Measurements from ENCODE around the gene HSPE1.
"Not testable (repeated sequence)": the region's sequence is repeated elsewhere in the genome, so short reads cannot be mapped to it uniquely, and the experiment has no call there.

HSPE1 gene

DNA sequence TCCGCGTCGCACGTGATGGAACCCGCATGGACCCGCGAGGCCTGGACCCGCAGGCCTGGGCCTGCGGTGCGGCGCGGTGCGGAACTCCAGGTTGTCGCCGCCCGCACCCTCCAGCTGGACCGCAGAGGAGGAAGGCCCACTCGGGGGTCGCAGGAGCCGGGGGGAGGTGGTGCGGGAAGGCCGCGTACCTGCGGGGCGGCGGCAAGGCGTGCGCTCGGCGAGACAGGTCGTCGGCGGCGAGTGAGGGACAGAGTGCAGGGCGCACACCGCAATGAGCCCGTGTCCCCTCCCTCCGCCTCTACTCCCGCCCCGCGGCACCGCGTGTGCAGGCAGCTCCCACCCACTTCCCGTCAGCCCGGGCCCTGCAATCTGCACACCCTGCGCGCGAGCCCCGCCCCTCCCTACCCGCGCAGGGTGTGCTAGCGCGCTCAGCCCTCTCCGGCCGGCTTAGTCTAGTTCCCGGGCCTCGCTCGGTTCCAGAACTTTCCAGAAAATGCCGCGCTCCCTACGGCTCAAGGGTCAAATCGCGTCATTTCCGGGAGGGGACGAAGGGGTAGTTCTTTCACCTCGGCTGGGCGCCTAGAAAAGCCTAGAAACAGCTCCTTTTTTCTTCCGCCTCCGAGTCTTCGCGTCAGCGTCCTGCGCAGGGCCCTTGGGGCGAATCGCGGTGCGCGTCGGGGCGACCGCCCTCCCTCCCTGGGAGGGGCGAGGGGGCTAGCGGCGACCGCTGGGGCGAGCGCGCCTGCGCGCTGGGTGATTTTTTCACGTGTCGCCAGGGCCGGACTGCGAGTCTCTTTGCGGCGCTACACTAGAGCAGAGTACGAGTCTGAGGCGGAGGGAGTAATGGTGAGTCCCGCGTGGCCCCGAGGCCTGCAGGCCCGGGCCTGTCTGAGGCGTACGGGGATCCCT, at the start of gene HSPE1, which contains the start of gene HSPD1:
Gene HSPE1 (plus strand): TSS at position 786 of the 909 bp plus-strand sequence. CDS start 58 bp downstream, at position 844.
Gene HSPD1 (minus strand): TSS at position 247 of the 909 bp plus-strand sequence. CDS start 992 bp downstream, outside the sequence.
- Histone ChIP-seq H3K9me3 (ENCODE audit: control insufficient read depth, low read length) (no peaks in the 10 kb centered on the region), H3K4me1 (ENCODE audit: control insufficient read depth, insufficient read depth, low read length) (peaks cover 42% of the 10 kb centered on the region), H3K4me3 (ENCODE audit: low read length) (peak within 1 kb of the TSS; percentile 100), H3K9ac (ENCODE audit: low read length) (peak within 1 kb of the TSS; percentile 99), H3K36me3 (ENCODE audit: control insufficient read depth, insufficient read depth, low read length, severe bottlenecking) (peaks cover 59% of the 10 kb centered on the region), H3K27me3 (replicated peaks; ENCODE audit: control insufficient read depth, insufficient read depth, low read length) (no peaks in the 10 kb centered on the region)
- DNase-seq (ENCODE audit: low read depth), result peak; percentile 100

DNA sequence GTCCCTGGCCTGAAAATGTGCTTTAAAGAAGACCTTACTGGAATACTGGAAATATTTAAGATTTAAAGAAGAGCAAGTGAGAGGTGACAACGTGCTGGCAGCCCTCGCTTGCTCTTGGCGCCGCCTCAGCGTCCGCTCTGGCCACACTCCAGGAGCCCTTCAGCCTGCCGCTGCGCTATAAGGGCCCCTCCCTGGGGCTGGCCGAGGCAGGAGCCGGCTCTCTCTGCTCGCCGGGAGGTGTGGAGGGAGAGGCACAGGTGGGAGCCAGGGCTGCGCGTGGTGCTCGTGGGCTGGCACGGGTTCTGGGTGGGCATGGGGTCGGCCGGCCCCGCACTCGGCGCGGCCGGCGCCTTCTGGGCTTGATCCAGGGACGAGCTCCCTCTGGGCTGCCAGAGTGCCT, 49.7 kb upstream of the HSPE1 start:
- no peak overlapping the region for H3K9ac ChIP-seq (ENCODE audit: low read length)
- no peaks in the 10 kb centered on the region for H3K36me3 ChIP-seq (ENCODE audit: control insufficient read depth, insufficient read depth, low read length, severe bottlenecking)
- DNase-seq (ENCODE audit: low read depth), result no peak
- H3K27me3 ChIP-seq (replicated peaks; ENCODE audit: control insufficient read depth, insufficient read depth, low read length), result no peaks in the 10 kb centered on the region
- H3K4me1 ChIP-seq (ENCODE audit: control insufficient read depth, insufficient read depth, low read length), result peaks cover 20% of the 10 kb centered on the region
- H3K9me3 ChIP-seq (ENCODE audit: control insufficient read depth, low read length), result no peaks in the 10 kb centered on the region
- H3K4me3 ChIP-seq (ENCODE audit: low read length), result no peak overlapping the region

DNA sequence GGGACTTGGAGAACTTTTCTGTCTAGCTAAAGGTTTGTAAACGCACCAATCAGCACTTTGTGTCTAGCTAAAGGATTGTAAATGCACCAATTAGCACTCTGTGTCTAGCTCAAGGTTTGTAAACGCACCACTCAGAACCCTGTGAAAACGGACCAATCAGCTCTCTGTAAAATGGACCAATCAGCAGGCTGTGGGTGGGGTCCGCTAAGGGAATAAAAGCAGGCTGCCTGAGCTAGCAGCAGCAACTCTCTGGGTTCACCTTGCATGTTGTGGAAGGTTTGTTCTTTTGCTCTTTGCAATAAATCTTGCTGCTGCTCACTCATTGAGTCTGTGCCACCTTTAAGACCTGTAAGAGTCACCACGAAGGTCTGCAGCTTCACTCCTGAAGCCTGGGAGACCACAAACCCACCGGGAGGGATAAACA, 49.2 kb upstream of the HSPE1 start:
- H3K9ac ChIP-seq (ENCODE audit: low read length); H3K4me3 ChIP-seq (ENCODE audit: low read length); DNase-seq (ENCODE audit: low read depth); H3K27me3 ChIP-seq (replicated peaks; ENCODE audit: control insufficient read depth, insufficient read depth, low read length); H3K36me3 ChIP-seq (ENCODE audit: control insufficient read depth, insufficient read depth, low read length, severe bottlenecking); H3K9me3 ChIP-seq (ENCODE audit: control insufficient read depth, low read length): not testable (repeated sequence)
- H3K4me1 ChIP-seq (ENCODE audit: control insufficient read depth, insufficient read depth, low read length), result peaks cover 18% of the 10 kb centered on the region

DNA sequence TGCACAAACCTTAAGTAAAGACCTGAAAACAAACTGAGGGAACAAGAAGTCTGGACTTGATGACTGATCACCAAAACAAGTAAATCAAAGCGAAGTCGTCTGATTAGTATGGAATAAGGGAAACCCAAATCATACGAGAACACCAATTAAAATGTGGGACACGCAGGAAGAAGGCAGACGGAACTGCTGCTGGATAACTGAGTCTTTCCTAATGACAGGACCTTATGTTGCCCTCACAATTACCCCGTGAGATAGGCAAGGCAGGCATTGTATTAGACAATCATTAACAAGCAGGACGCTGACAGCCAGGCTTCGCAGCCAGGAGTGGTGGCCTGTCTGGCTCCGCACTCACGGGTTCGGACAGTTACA, 47.4 kb upstream of the HSPE1 start:
- DNase-seq (ENCODE audit: low read depth), result no peak
- peaks cover 25% of the 10 kb centered on the region for H3K4me1 ChIP-seq (ENCODE audit: control insufficient read depth, insufficient read depth, low read length)
- H3K27me3 ChIP-seq (replicated peaks; ENCODE audit: control insufficient read depth, insufficient read depth, low read length), result no peaks in the 10 kb centered on the region
- no peaks in the 10 kb centered on the region for H3K9me3 ChIP-seq (ENCODE audit: control insufficient read depth, low read length)
- H3K9ac ChIP-seq (ENCODE audit: low read length), result peak overlapping the region; percentile 98
- H3K4me3 ChIP-seq (ENCODE audit: low read length), result peak overlapping the region; percentile 96
- no peaks in the 10 kb centered on the region for H3K36me3 ChIP-seq (ENCODE audit: control insufficient read depth, insufficient read depth, low read length, severe bottlenecking)

DNA sequence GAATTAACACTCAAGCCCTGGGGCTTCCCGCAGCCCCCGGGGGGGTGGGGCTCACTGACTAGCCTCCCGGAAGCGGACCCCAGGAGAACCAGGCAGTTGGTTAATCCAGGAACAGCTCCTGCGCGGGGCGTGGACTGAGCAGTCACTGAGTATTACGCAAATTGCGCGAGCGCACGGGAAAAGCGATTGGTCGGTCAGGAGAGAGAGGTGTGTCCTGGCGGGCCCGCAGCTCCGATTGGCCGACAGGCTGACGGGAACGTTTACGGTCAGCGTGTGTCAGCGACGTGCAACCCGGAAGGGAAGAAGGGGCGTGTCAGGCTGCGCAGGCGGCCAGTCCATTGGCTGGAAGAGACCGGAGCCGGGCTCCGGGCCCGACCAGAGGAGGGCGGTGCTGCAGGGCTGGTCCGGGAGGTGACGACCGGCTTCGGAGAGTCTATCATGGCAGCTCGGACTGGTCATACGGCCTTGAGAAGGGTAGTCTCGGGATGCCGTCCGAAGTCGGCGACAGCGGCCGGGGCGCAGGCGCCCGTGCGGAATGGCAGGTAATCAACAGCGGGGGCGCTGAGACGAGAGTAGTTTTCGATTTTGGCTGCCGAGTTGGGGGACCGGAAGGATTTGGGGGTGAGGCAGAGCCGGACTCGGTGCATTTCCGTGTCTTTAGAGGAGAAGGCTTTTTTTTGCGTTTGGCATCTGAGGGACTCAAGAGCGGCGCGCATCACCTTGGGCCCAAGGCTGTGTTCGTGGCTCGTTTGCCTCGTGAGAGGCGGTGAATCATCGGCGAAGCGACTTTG, 46.9 kb upstream of the HSPE1 start, which contains the start of gene COQ10B:
Gene COQ10B (plus strand): TSS at position 430 of the 791 bp plus-strand sequence. CDS start 9 bp downstream, at position 439.
- peak; percentile 100 for DNase-seq (ENCODE audit: low read depth)
- Histone ChIP-seq H3K4me3 (ENCODE audit: low read length) (peak within 1 kb of the TSS; percentile 96), H3K27me3 (replicated peaks; ENCODE audit: control insufficient read depth, insufficient read depth, low read length) (no peaks in the 10 kb centered on the region), H3K36me3 (ENCODE audit: control insufficient read depth, insufficient read depth, low read length, severe bottlenecking) (no peaks in the 10 kb centered on the region), H3K9ac (ENCODE audit: low read length) (peak within 1 kb of the TSS; percentile 98), H3K9me3 (ENCODE audit: control insufficient read depth, low read length) (no peaks in the 10 kb centered on the region), H3K4me1 (ENCODE audit: control insufficient read depth, insufficient read depth, low read length) (peaks cover 30% of the 10 kb centered on the region)

DNA sequence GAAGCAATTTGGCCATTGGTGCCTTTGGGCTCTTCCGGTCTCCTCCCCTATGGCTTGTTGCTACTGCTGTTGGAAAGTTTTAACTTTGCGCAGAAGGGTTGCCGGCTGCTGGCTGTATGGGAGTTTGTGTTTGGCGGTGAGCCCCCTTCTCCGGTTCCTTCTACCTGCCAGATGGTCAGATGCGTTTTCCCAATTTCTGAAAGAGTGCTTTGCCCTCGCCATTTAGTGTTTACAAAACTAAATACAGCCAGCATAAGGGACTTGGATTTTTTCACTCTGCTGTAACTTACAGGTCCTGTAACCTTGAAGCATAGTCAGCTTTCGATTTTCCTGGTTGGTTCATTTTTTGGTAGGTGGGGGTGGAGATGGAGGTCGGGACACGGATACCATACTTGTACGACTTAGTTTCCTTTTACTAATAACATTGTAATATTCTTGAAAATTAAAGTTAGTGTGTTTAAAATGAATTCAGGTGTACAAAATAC, 46.2 kb upstream of the HSPE1 start:
- peak overlapping the region; percentile 98 for H3K9ac ChIP-seq (ENCODE audit: low read length)
- peaks cover under 1% of the 10 kb centered on the region for H3K36me3 ChIP-seq (ENCODE audit: control insufficient read depth, insufficient read depth, low read length, severe bottlenecking)
- peaks cover 34% of the 10 kb centered on the region for H3K4me1 ChIP-seq (ENCODE audit: control insufficient read depth, insufficient read depth, low read length)
- no peaks in the 10 kb centered on the region for H3K9me3 ChIP-seq (ENCODE audit: control insufficient read depth, low read length)
- DNase-seq (ENCODE audit: low read depth), result no peak
- H3K27me3 ChIP-seq (replicated peaks; ENCODE audit: control insufficient read depth, insufficient read depth, low read length), result no peaks in the 10 kb centered on the region
- peak overlapping the region; percentile 96 for H3K4me3 ChIP-seq (ENCODE audit: low read length)

DNA sequence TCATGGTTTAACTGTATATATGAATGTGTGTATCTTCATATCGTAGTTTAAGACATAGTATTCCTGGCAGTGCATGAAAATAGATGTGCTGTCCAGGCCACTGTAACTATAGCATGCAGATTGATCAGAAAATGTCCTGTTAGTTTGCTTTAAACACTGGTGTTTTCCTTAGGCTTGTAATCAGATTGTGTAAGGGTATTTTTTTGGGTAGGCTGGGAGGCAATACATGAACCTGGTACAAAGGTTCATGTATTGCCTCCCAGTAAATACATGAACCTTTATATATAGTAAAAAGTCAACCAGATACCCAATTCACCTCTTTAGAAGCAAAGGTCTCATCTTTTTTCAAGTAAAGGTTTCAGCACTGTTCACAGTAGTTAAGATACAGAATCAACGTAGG, 45.3 kb upstream of the HSPE1 start:
- peak overlapping the region; percentile 96 for H3K4me3 ChIP-seq (ENCODE audit: low read length)
- no peak for DNase-seq (ENCODE audit: low read depth)
- peaks cover 9% of the 10 kb centered on the region for H3K36me3 ChIP-seq (ENCODE audit: control insufficient read depth, insufficient read depth, low read length, severe bottlenecking)

DNA sequence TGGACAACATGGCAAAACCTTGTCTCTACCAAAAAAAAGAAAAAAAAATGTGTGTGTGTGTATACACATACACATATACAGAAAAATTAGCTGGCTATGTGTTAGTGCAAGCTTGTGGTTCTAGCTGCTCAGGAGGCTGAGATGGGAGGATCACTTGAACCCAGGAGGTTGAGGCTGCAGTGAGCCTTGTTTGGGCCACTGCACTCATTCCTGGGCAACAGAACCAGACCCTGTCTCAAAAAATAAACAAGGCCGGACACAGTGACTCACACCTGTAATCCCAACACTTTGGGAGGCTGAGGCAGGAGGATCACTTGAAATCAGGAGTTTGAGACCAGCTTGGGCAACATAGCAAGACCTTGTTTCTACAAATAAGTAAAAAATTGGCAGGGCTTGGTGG, 44.8 kb upstream of the HSPE1 start:
- no peak for DNase-seq (ENCODE audit: low read depth)

More for the DNA sequence above, 45.3 kb upstream of the HSPE1 start:
- H3K27me3 ChIP-seq (replicated peaks; ENCODE audit: control insufficient read depth, insufficient read depth, low read length), result no peaks in the 10 kb centered on the region
- H3K4me1 ChIP-seq (ENCODE audit: control insufficient read depth, insufficient read depth, low read length), result peaks cover 43% of the 10 kb centered on the region
- no peaks in the 10 kb centered on the region for H3K9me3 ChIP-seq (ENCODE audit: control insufficient read depth, low read length)
- peak overlapping the region; percentile 98 for H3K9ac ChIP-seq (ENCODE audit: low read length)

DNA sequence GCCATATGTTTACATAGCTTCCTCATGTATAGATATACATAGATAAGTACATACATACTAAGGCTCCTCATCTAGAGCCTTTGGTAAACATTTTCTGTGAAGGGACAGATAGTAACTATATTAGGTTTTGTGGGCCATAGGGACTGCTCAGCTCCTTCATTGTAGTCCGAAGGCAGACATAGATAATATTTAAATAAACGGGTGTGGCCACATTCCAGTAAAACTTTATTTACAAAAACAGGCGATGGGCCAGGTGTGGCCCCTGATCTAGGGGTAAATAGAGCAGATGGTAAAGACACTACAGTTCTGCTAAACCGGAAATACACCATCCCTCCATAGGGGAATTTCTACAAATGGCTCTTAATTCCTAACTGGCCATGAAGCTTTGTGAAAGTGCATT, 39.5 kb upstream of the HSPE1 start:
- DNase-seq (ENCODE audit: low read depth), result no peak
- Histone ChIP-seq H3K9me3 (ENCODE audit: control insufficient read depth, low read length) (no peaks in the 10 kb centered on the region), H3K4me1 (ENCODE audit: control insufficient read depth, insufficient read depth, low read length) (peaks cover 42% of the 10 kb centered on the region), H3K36me3 (ENCODE audit: control insufficient read depth, insufficient read depth, low read length, severe bottlenecking) (peaks cover 53% of the 10 kb centered on the region), H3K9ac (ENCODE audit: low read length) (no peak overlapping the region), H3K27me3 (replicated peaks; ENCODE audit: control insufficient read depth, insufficient read depth, low read length) (no peaks in the 10 kb centered on the region), H3K4me3 (ENCODE audit: low read length) (peak overlapping the region; percentile 31)

More for the DNA sequence above, 44.8 kb upstream of the HSPE1 start:
- H3K36me3 ChIP-seq (ENCODE audit: control insufficient read depth, insufficient read depth, low read length, severe bottlenecking), result peaks cover 14% of the 10 kb centered on the region
- H3K27me3 ChIP-seq (replicated peaks; ENCODE audit: control insufficient read depth, insufficient read depth, low read length), result no peaks in the 10 kb centered on the region
- H3K9ac ChIP-seq (ENCODE audit: low read length), result no peak overlapping the region
- no peaks in the 10 kb centered on the region for H3K9me3 ChIP-seq (ENCODE audit: control insufficient read depth, low read length)
- peaks cover 47% of the 10 kb centered on the region for H3K4me1 ChIP-seq (ENCODE audit: control insufficient read depth, insufficient read depth, low read length)
- peak overlapping the region; percentile 96 for H3K4me3 ChIP-seq (ENCODE audit: low read length)

DNA sequence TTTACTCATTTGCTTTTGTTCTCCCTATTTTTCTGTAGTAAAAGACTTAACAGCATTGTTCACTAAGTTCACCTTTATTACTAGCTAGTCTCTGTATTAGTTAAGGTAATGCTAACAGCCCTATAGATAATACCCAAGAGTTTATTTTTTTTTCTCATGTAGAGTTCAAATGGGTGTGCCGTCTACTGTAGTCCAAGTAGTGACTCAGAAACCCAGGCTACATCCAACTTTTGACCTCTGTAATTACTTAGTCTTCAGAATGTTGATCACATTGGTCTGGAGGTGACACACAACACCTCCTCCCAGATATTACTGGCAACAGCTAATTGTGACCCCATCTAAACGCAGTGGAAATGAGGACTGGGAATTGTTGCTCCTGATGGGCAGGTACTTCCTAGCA, 39.1 kb upstream of the HSPE1 start:
- DNase-seq (ENCODE audit: low read depth), result no peak
- Histone ChIP-seq H3K4me3 (ENCODE audit: low read length) (peak overlapping the region; percentile 31), H3K36me3 (ENCODE audit: control insufficient read depth, insufficient read depth, low read length, severe bottlenecking) (peaks cover 57% of the 10 kb centered on the region)

DNA sequence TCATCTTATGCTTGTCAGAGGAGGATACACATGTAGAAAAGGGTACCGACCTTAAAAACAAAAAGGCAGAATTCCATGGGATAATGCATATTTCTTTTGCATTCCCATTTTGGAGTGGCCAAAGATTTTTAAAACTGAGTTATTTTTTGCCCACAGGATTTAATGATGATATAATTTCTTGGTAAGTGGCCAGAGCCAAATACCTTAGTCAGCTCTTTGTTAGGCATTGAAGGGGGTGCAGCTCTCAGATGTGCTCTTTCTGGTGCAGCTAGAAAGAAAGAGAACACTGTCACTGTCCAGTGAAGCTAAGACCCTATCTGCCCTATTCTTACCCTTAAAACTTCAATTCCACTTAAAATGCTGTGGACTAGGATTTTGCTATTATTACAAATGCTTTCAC, 36.0 kb upstream of the HSPE1 start:
- H3K9me3 ChIP-seq (ENCODE audit: control insufficient read depth, low read length), result no peaks in the 10 kb centered on the region
- peak overlapping the region; percentile 34 for H3K9ac ChIP-seq (ENCODE audit: low read length)
- H3K36me3 ChIP-seq (ENCODE audit: control insufficient read depth, insufficient read depth, low read length, severe bottlenecking), result peaks cover 84% of the 10 kb centered on the region
- no peak overlapping the region for H3K4me3 ChIP-seq (ENCODE audit: low read length)
- peaks cover 22% of the 10 kb centered on the region for H3K4me1 ChIP-seq (ENCODE audit: control insufficient read depth, insufficient read depth, low read length)
- H3K27me3 ChIP-seq (replicated peaks; ENCODE audit: control insufficient read depth, insufficient read depth, low read length), result no peaks in the 10 kb centered on the region
- no peak for DNase-seq (ENCODE audit: low read depth)

More for the DNA sequence above, 39.1 kb upstream of the HSPE1 start:
- Histone ChIP-seq H3K9ac (ENCODE audit: low read length) (no peak overlapping the region), H3K27me3 (replicated peaks; ENCODE audit: control insufficient read depth, insufficient read depth, low read length) (no peaks in the 10 kb centered on the region), H3K9me3 (ENCODE audit: control insufficient read depth, low read length) (no peaks in the 10 kb centered on the region), H3K4me1 (ENCODE audit: control insufficient read depth, insufficient read depth, low read length) (peaks cover 42% of the 10 kb centered on the region)

Data from adipocyte (in vitro differentiated cells).